Central memory CD4-positive, alpha-beta T cell (primary cell): Measurements from ENCODE around the gene PTPN4.
A peak's percentile ranks its signal among the peaks of the same experiment; 100 is the strongest.

Source experiments
- DNase-seq: peaks from one replicate; pipeline ENCODE4 v3.0.0; 2022

PTPN4 gene

GRCh38 chr2:119860924-119861323 lies 101.2 kb downstream of the PTPN4 start:
- no peak for DNase-seq

GRCh38 chr2:119862127-119862889 lies 102.6 kb downstream of the PTPN4 start:
- DNase-seq = no peak

GRCh38 chr2:119864318-119864717 lies 104.6 kb downstream of the PTPN4 start:
- DNase-seq = no peak

GRCh38 chr2:119871725-119872124 lies 112.0 kb downstream of the PTPN4 start:
- DNase-seq = no peak

- DNase-seq = no peak
These were observed 113.9 kb downstream of the PTPN4 start for GRCh38 chr2:119873350-119874315.

- DNase-seq = no peak
These were observed 119.8 kb downstream of the PTPN4 start for GRCh38 chr2:119879502-119879901.

GRCh38 chr2:119888680-119889079 lies 129.0 kb downstream of the PTPN4 start:
- DNase-seq = no peak

- DNase-seq = no peak
These were observed 138.1 kb downstream of the PTPN4 start for GRCh38 chr2:119897736-119898395.

GRCh38 chr2:119901013-119901412 lies 141.3 kb downstream of the PTPN4 start:
- DNase-seq = no peak

GRCh38 chr2:119910566-119910965 lies 150.8 kb downstream of the PTPN4 start:
- DNase-seq = no peak

GRCh38 chr2:119914266-119914665 lies 154.5 kb downstream of the PTPN4 start:
- DNase-seq = no peak

- no peak for DNase-seq
These were observed 162.1 kb downstream of the PTPN4 start for GRCh38 chr2:119921825-119922224.

- DNase-seq = no peak
These were observed 163.0 kb downstream of the PTPN4 start for GRCh38 chr2:119922699-119923098.

GRCh38 chr2:119929537-119929936 lies 169.8 kb downstream of the PTPN4 start:
- peak; percentile 49 for DNase-seq

GRCh38 chr2:119932809-119933208 lies 173.1 kb downstream of the PTPN4 start:
- DNase-seq = no peak

GRCh38 chr2:119934319-119934718 lies 174.6 kb downstream of the PTPN4 start:
- no peak for DNase-seq

- no peak for DNase-seq
These were observed 178.0 kb downstream of the PTPN4 start for GRCh38 chr2:119937680-119938079.

- no peak for DNase-seq
These were observed 180.2 kb downstream of the PTPN4 start for GRCh38 chr2:119939915-119940314.

- no peak for DNase-seq
These were observed 181.1 kb downstream of the PTPN4 start for GRCh38 chr2:119940856-119941255.

- no peak for DNase-seq
These were observed 181.7 kb downstream of the PTPN4 start for GRCh38 chr2:119941388-119941787.

- no peak for DNase-seq
These were observed 182.3 kb downstream of the PTPN4 start for GRCh38 chr2:119941981-119942513.

- no peak for DNase-seq
These were observed 183.3 kb downstream of the PTPN4 start for GRCh38 chr2:119943058-119943457.

GRCh38 chr2:119947535-119947934 lies 187.8 kb downstream of the PTPN4 start:
- no peak for DNase-seq
